ENCODE results near the gene CREB5. TPM values are rescaled to one million over a fixed set of nuclear protein-coding genes. Genes with fewer than 3 reads are reported as not detected.

CREB5 gene
- total and polyA plus RNA-seq, 2 of the 13 experiments (the other 11 are each of a cell fraction or from before 2014, with no cell fraction given): 0.38 to 0.71 TPM

DNA sequence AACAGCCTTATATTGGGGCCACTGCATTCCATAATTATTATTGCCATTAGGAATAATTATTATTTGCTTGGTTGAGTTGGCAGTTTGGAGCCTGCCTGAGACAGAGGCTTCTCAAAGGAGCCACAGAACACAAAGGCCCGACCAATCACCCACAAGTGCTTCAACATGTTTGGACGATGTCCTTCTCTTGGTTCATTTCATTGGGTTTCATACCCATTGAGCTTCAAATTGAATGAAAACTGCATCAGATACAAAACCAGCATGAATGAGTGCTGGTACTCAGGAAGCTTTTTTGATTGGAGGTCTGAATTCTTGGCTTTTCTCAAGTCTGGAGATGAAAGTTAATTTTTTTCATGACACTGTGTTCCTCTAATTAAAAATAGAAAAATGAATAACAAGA, 168.3 kb downstream of the CREB5 start:
- Histone ChIP-seq H3K4me1 (ENCODE audit: insufficient read depth, low read length) (no peaks in the 10 kb centered on the region), H3K36me3 (replicated peaks in 1 of 2; ENCODE audit: control insufficient read depth in 1 of 2, insufficient read depth in 2 of 2, low read length in 2 of 2) (no peaks in the 10 kb centered on the region), H3K27ac (ENCODE audit: extremely low read length, insufficient read depth, low read length) (no peak overlapping the region), H3K9ac (ENCODE audit: insufficient read depth, low read depth, low read length) (no peak overlapping the region), H3K27me3 (ENCODE audit: control insufficient read depth in 1 of 2, insufficient read depth in 2 of 2, low read length in 2 of 2) (peaks cover 0 to 33% of the 10 kb centered on the region in 2 experiments; a peak in 3 of 5 replicates), H3K79me2 (ENCODE audit: insufficient read depth, low read length) (no peaks in the 10 kb centered on the region), H3K4me2 (ENCODE audit: low read depth, low read length) (no peak overlapping the region), H3K9me3 (ENCODE audit: low read length) (no peaks in the 10 kb centered on the region), H3K4me3 (replicated peaks in 1 of 3; ENCODE audit: insufficient read depth in 1 of 3, low read depth in 2 of 3, low read length in 3 of 3) (no peak overlapping the region), H4K20me1 (ENCODE audit: insufficient read depth, low read length) (no peaks in the 10 kb centered on the region), H2AFZ (ENCODE audit: low read length) (no peak overlapping the region)
- no peak for FAIRE-seq
- in situ Hi-C loops (cut with HindIII; ENCODE audit: extremely low pct_ligation_motif_present, low pct_unique_long_range_greater_than_20kb) (no loop called here), intact Hi-C loops (cut with micrococcal nuclease; ENCODE audit: unreplicated experiment) (no loop called here)
- ChIA-PET POLR2A (no interaction called here), CTCF (ENCODE audit: low intra/inter-chr PET ratio, low total read pairs) (no interaction called here)
- 0% methylated on average over 2 of the region's 2 CpGs for WGBS (ENCODE audit: low lambda C conversion rate)
- DNase-seq (ENCODE audit: low spot score): no peak
- no peak for ATAC-seq
- no TSS peak for BruUV-seq (replicated peaks)
- TF ChIP-seq RAD21 (CRISPR knock-in tag; IDR thresholded peaks at IDR 0.05) (no peak), PAWR (CRISPR knock-in tag; IDR thresholded peaks at IDR 0.05; ENCODE audit: borderline replicate concordance) (no peak), PPARG (CRISPR knock-in tag; conservative IDR thresholded peaks at IDR 0.05) (no peak), HMGA1 (CRISPR knock-in tag; conservative IDR thresholded peaks at IDR 0.05) (no peak)

- Histone ChIP-seq H3K79me2 (ENCODE audit: insufficient read depth, low read length) (no peaks in the 10 kb centered on the region), H3K27me3 (ENCODE audit: control insufficient read depth in 1 of 2, insufficient read depth in 2 of 2, low read length in 2 of 2) (peaks cover 0 to 29% of the 10 kb centered on the region in 2 experiments; a peak in 3 of 5 replicates), H2AFZ (ENCODE audit: low read length) (no peak overlapping the region), H3K4me2 (ENCODE audit: low read depth, low read length) (no peak overlapping the region), H3K9me3 (ENCODE audit: low read length) (no peaks in the 10 kb centered on the region), H3K4me3 (replicated peaks in 1 of 3; ENCODE audit: insufficient read depth in 1 of 3, low read depth in 2 of 3, low read length in 3 of 3) (no peak overlapping the region), H3K36me3 (replicated peaks in 1 of 2; ENCODE audit: control insufficient read depth in 1 of 2, insufficient read depth in 2 of 2, low read length in 2 of 2) (no peaks in the 10 kb centered on the region), H4K20me1 (ENCODE audit: insufficient read depth, low read length) (no peaks in the 10 kb centered on the region), H3K4me1 (ENCODE audit: insufficient read depth, low read length) (no peaks in the 10 kb centered on the region), H3K27ac (ENCODE audit: extremely low read length, insufficient read depth, low read length) (no peak overlapping the region), H3K9ac (ENCODE audit: insufficient read depth, low read depth, low read length) (no peak overlapping the region)
- no TSS peak for BruUV-seq (replicated peaks)
- DNase-seq (ENCODE audit: low spot score) (no peak), FAIRE-seq (no peak), ATAC-seq (no peak)
- intact Hi-C loops (cut with micrococcal nuclease; ENCODE audit: unreplicated experiment): no loop called here
- in situ Hi-C loops (cut with HindIII; ENCODE audit: extremely low pct_ligation_motif_present, low pct_unique_long_range_greater_than_20kb): no loop called here
- TF ChIP-seq, protein P1, sequence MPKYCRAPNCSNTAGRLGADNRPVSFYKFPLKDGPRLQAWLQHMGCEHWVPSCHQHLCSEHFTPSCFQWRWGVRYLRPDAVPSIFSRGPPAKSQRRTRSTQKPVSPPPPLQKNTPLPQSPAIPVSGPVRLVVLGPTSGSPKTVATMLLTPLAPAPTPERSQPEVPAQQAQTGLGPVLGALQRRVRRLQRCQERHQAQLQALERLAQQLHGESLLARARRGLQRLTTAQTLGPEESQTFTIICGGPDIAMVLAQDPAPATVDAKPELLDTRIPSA (CRISPR knock-in tag; IDR thresholded peaks at IDR 0.05; ENCODE audit: borderline replicate concordance): no peak
- POLR2A ChIA-PET: no interaction called here
- CTCF ChIA-PET (ENCODE audit: low intra/inter-chr PET ratio, low total read pairs): no interaction called here
- WGBS (ENCODE audit: low lambda C conversion rate): 57% methylated on average over 6 of the region's 6 CpGs
These were observed 169.0 kb downstream of the CREB5 start for GRCh38 chr7:28581351-28581750.
